ENCODE data around the gene RASGRF2. TPM values are rescaled to one million over a fixed set of nuclear protein-coding genes. Genes with fewer than 3 reads are reported as not detected.

The RASGRF2 gene
- total RNA-seq, 4 donors from 2014 or later: 13.0 to 45.9 (median 20.0) TPM

GRCh38 chr5:80982093-80982492 is 21.9 kb downstream of the RASGRF2 start:
- TF ChIP-seq CTCF (IDR thresholded peaks at IDR 0.05): no peak
- no peak for DNase-seq (ENCODE audit: low spot score)

GRCh38 chr5:80985600-80986228 is 25.6 kb downstream of the RASGRF2 start:
- no peak for ATAC-seq (ENCODE audit: low FRiP score)

More at GRCh38 chr5:80982093-80982492, 21.9 kb downstream of the RASGRF2 start:
- ATAC-seq (ENCODE audit: low FRiP score): no peak

GRCh38 chr5:80986382-80986781 is 26.2 kb downstream of the RASGRF2 start:
- TF ChIP-seq CTCF (IDR thresholded peaks at IDR 0.05): no peak
- DNase-seq (ENCODE audit: low spot score): no peak
- ATAC-seq (ENCODE audit: low FRiP score): no peak

More at GRCh38 chr5:80985600-80986228, 25.6 kb downstream of the RASGRF2 start:
- DNase-seq (ENCODE audit: low spot score): no peak
- TF ChIP-seq CTCF (IDR thresholded peaks at IDR 0.05): no peak

GRCh38 chr5:80987078-80987766 is 27.1 kb downstream of the RASGRF2 start:
- ATAC-seq (ENCODE audit: low FRiP score) (no peak), DNase-seq (ENCODE audit: low spot score) (no peak)
- TF ChIP-seq CTCF (IDR thresholded peaks at IDR 0.05): no peak

GRCh38 chr5:80988419-80988935 is 28.3 kb downstream of the RASGRF2 start:
- ATAC-seq (ENCODE audit: low FRiP score) (no peak), DNase-seq (ENCODE audit: low spot score) (no peak)
- TF ChIP-seq CTCF (IDR thresholded peaks at IDR 0.05): no peak

GRCh38 chr5:80989883-80990282 is 29.7 kb downstream of the RASGRF2 start:
- ATAC-seq (ENCODE audit: low FRiP score) (no peak), DNase-seq (ENCODE audit: low spot score) (no peak)
- TF ChIP-seq CTCF (IDR thresholded peaks at IDR 0.05): no peak

Measured in omental fat pad (tissue), 4 donors.